ENCODE results near the gene CMSS1. TPM values are rescaled to one million over a fixed set of nuclear protein-coding genes. Genes with fewer than 3 reads are reported as not detected.
A peak's percentile ranks its signal among the peaks of the same experiment; 100 is the strongest.

The CMSS1 gene
- total RNA-seq, 1 experiment from 2014 or later, result 98.6 TPM

DNA sequence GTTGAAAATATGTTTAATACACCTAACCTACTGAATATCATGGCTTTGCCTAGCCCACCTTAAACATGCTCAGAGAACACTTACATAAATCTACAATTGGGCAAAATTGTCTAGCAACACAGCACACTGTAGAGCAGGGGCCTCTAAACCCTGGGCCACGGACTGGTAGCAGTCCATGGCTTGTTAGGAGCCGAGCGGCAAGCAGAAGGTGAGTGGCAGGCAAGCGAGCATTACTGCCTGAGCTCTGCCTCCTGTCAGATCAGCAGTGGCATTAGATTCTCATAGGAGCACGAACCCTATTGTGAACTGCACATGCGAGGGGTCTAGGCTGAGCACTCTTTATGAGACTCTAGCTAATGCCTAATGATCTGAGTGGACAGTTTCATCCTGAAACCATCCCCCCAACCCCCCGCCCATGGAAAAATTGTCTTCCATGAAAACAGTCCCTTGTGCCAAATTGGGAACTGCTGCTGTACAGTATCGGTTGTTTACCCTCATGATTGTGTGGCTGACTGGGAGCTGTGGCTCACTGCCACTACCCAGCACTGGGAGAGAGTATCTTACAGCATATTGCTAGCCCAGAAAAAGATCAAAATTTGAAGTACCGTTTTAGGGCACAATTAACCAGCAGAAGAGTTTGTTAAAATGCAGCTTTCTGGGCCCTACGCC lies 26.1 kb downstream of the CMSS1 start:
- H3K4me1 ChIP-seq (ENCODE audit: insufficient read depth, low read length, poor library complexity, severe bottlenecking), result peaks cover 32% of the 10 kb centered on the region
- POLR2A ChIA-PET (ENCODE audit: low non-redundant PET), result interaction anchor here (0.6 kb wide), 1 partner anchor 1245 kb away, joined by 3 read pairs; no protein-coding TSS in a partner anchor
- no peak for DNase-seq (ENCODE audit: low spot score)
- no peak overlapping the region for H3K4me3 ChIP-seq (ENCODE audit: low read depth, low read length, poor library complexity, severe bottlenecking)
- no TSS peak for BruUV-seq (replicated peaks)
- no peaks in the 10 kb centered on the region for H3K9me3 ChIP-seq (ENCODE audit: low read depth, low read length, poor library complexity, severe bottlenecking)
- CTCF ChIA-PET, result interaction anchor here (0.6 to 2.2 kb wide), 8 partner anchors 11 to 412 kb away, joined by 3 to 32 read pairs (median 5); no protein-coding TSS in a partner anchor
- H3K27me3 ChIP-seq (replicated peaks; ENCODE audit: insufficient read depth, low read depth, low read length, poor library complexity), result no peaks in the 10 kb centered on the region
- no peaks in the 10 kb centered on the region for H3K36me3 ChIP-seq (ENCODE audit: insufficient read depth, low read length, poor library complexity, severe bottlenecking)
- H3K27ac ChIP-seq (ENCODE audit: low read depth, low read length, poor library complexity, severe bottlenecking), result no peak overlapping the region
- TF ChIP-seq EZH2 (IDR thresholded peaks at IDR 0.05; ENCODE audit: borderline replicate concordance, low read depth, low read length, poor library complexity, severe bottlenecking), result no peak
- TF ChIP-seq, protein P1, sequence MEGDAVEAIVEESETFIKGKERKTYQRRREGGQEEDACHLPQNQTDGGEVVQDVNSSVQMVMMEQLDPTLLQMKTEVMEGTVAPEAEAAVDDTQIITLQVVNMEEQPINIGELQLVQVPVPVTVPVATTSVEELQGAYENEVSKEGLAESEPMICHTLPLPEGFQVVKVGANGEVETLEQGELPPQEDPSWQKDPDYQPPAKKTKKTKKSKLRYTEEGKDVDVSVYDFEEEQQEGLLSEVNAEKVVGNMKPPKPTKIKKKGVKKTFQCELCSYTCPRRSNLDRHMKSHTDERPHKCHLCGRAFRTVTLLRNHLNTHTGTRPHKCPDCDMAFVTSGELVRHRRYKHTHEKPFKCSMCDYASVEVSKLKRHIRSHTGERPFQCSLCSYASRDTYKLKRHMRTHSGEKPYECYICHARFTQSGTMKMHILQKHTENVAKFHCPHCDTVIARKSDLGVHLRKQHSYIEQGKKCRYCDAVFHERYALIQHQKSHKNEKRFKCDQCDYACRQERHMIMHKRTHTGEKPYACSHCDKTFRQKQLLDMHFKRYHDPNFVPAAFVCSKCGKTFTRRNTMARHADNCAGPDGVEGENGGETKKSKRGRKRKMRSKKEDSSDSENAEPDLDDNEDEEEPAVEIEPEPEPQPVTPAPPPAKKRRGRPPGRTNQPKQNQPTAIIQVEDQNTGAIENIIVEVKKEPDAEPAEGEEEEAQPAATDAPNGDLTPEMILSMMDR (conservative IDR thresholded peaks at IDR 0.05; ENCODE audit: low read depth, low read length), result no peak
- intact Hi-C loops (cut with micrococcal nuclease; ENCODE audit: unreplicated experiment), result no loop called here

DNA sequence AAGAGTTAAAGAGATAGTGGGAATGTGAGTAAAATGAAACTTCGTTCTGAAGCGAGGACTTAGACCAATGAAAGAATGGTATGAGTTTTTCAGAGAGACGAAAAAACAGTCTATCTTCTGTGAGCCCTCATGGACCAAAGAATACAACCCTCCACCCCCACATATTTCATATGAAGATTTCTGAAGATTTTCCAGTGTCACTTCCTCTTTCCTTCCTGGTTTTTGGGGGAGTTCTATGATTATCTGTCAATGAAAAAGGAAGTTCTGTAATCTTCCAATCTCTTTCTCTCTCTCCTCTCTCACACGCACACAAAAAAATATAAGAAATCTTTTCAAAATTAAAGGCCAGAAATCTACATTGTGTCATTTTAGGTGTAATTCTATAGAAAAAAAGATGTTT lies 27.7 kb downstream of the CMSS1 start:
- CTCF ChIA-PET, result no interaction called here
- peaks cover 32% of the 10 kb centered on the region for H3K4me1 ChIP-seq (ENCODE audit: insufficient read depth, low read length, poor library complexity, severe bottlenecking)
- H3K9me3 ChIP-seq (ENCODE audit: low read depth, low read length, poor library complexity, severe bottlenecking), result no peaks in the 10 kb centered on the region
- no peak overlapping the region for H3K27ac ChIP-seq (ENCODE audit: low read depth, low read length, poor library complexity, severe bottlenecking)
- DNase-seq (ENCODE audit: low spot score), result no peak
- H3K4me3 ChIP-seq (ENCODE audit: low read depth, low read length, poor library complexity, severe bottlenecking), result no peak overlapping the region
- H3K36me3 ChIP-seq (ENCODE audit: insufficient read depth, low read length, poor library complexity, severe bottlenecking), result no peaks in the 10 kb centered on the region
- POLR2A ChIA-PET (ENCODE audit: low non-redundant PET), result no interaction called here
- intact Hi-C loops (cut with micrococcal nuclease; ENCODE audit: unreplicated experiment), result loop anchor here (5.0 kb wide), 1 partner anchor 222 kb away; no protein-coding TSS in a partner anchor
- no TSS peak for BruUV-seq (replicated peaks)
- TF ChIP-seq EZH2 (IDR thresholded peaks at IDR 0.05; ENCODE audit: borderline replicate concordance, low read depth, low read length, poor library complexity, severe bottlenecking), result no peak
- H3K27me3 ChIP-seq (replicated peaks; ENCODE audit: insufficient read depth, low read depth, low read length, poor library complexity), result no peaks in the 10 kb centered on the region

DNA sequence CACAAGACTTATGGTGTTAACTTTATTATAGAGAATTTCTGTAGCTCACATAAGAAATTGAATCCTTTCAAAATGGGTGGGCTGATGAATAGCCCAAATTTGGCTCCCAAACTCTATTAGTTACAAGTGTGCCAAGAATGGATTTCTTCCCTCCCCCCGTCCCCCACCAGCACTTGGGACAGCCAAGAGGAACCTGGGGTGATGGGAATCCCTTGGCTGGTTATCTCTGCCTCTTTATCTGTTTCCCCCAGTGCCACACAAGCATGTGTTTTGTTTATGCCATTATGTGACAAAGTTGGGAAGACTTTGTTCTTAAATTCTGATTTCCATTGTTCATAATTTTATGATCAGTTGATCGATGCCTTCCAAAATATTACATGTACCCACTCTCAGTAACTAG lies 28.3 kb downstream of the CMSS1 start:
- POLR2A ChIA-PET (ENCODE audit: low non-redundant PET), result no interaction called here
- no peak for DNase-seq (ENCODE audit: low spot score)
- Histone ChIP-seq H3K4me3 (ENCODE audit: low read depth, low read length, poor library complexity, severe bottlenecking) (no peak overlapping the region), H3K36me3 (ENCODE audit: insufficient read depth, low read length, poor library complexity, severe bottlenecking) (no peaks in the 10 kb centered on the region), H3K27me3 (replicated peaks; ENCODE audit: insufficient read depth, low read depth, low read length, poor library complexity) (no peaks in the 10 kb centered on the region), H3K4me1 (ENCODE audit: insufficient read depth, low read length, poor library complexity, severe bottlenecking) (peaks cover 32% of the 10 kb centered on the region), H3K9me3 (ENCODE audit: low read depth, low read length, poor library complexity, severe bottlenecking) (no peaks in the 10 kb centered on the region), H3K27ac (ENCODE audit: low read depth, low read length, poor library complexity, severe bottlenecking) (no peak overlapping the region)
- intact Hi-C loops (cut with micrococcal nuclease; ENCODE audit: unreplicated experiment), result loop anchor here (5.0 kb wide), 1 partner anchor 221 kb away; no protein-coding TSS in a partner anchor
- CTCF ChIA-PET, result interaction anchor here (0.9 to 1.4 kb wide), 2 partner anchors 14 to 409 kb away, joined by 4 to 8 read pairs; no protein-coding TSS in a partner anchor
- TF ChIP-seq EZH2 (IDR thresholded peaks at IDR 0.05; ENCODE audit: borderline replicate concordance, low read depth, low read length, poor library complexity, severe bottlenecking), result no peak
- BruUV-seq (replicated peaks), result no TSS peak

DNA sequence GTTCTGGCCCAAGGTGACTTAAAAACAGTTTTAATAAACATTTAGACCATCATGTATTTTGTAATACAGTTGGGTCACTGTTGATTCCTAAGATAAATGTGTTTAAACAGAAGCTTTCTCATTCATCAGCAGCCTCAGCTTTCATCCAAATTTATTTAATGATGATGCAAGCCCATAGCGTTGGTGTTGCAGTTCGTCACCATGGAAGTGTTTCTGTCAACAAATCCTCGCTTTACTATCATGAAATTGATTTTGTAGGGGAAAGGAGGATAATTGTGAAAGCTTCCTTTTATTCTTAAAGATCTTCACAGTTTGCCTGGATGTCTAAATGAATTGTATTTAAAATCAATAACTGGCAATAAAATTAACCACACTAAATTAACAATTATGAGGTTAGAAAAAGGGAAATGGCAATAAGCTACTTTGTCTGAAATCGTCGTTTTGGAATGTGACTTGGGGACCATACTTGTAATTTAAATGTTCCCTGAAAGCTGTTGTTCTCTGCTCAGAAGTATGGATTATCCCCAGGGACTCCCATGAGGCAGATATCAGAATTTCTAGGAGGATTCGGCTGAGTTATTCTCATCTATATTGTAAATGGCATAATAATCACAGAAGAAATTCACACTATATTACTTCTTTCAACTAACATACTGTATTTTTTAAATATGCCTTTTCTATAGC lies 29.0 kb downstream of the CMSS1 start:
- Histone ChIP-seq H3K27ac (ENCODE audit: low read depth, low read length, poor library complexity, severe bottlenecking) (peak overlapping the region; percentile 29), H3K9me3 (ENCODE audit: low read depth, low read length, poor library complexity, severe bottlenecking) (no peaks in the 10 kb centered on the region), H3K4me3 (ENCODE audit: low read depth, low read length, poor library complexity, severe bottlenecking) (no peak overlapping the region), H3K4me1 (ENCODE audit: insufficient read depth, low read length, poor library complexity, severe bottlenecking) (peaks cover 32% of the 10 kb centered on the region), H3K36me3 (ENCODE audit: insufficient read depth, low read length, poor library complexity, severe bottlenecking) (no peaks in the 10 kb centered on the region), H3K27me3 (replicated peaks; ENCODE audit: insufficient read depth, low read depth, low read length, poor library complexity) (no peaks in the 10 kb centered on the region)
- POLR2A ChIA-PET (ENCODE audit: low non-redundant PET), result interaction anchor here (0.6 kb wide), 1 partner anchor 99 kb away, joined by 3 read pairs; no protein-coding TSS in a partner anchor
- no peak for TF ChIP-seq EZH2 (IDR thresholded peaks at IDR 0.05; ENCODE audit: borderline replicate concordance, low read depth, low read length, poor library complexity, severe bottlenecking)
- DNase-seq (ENCODE audit: low spot score), result peak; percentile 53
- no TSS peak for BruUV-seq (replicated peaks)
- intact Hi-C loops (cut with micrococcal nuclease; ENCODE audit: unreplicated experiment), result loop anchor here (5.0 kb wide), 1 partner anchor 221 kb away; no protein-coding TSS in a partner anchor
- CTCF ChIA-PET, result interaction anchor here (0.9 to 1.4 kb wide), 2 partner anchors 15 to 408 kb away, joined by 4 to 8 read pairs; no protein-coding TSS in a partner anchor

Data from A673 (cell line).